HEK293T (cell line): ENCODE data around the gene CFAP52.

Experiments used
- ARNT ChIP-seq: fragments of 450-650 bp; IDR thresholded peaks from 2 replicates; pipeline ENCODE4 v1.6.1; 2017; ENCODE audit warnings: mild to moderate bottlenecking
- BHLHE40 ChIP-seq: fragments of 450-650 bp; IDR thresholded peaks from 2 replicates; pipeline ENCODE4 v1.6.1; 2016; ENCODE audit warnings: mild to moderate bottlenecking, moderate library complexity, borderline replicate concordance
- ELF4 ChIP-seq: fragments of 450-650 bp; IDR thresholded peaks from 2 replicates; pipeline ENCODE4 v1.6.1; 2017; ENCODE audit warnings: antibody characterized with exemption
- FOXA1 ChIP-seq: fragments of 450-650 bp; IDR thresholded peaks from 2 replicates; pipeline ENCODE4 v1.6.1; 2016; ENCODE audit warnings: mild to moderate bottlenecking
- HDGF ChIP-seq: fragments of 450-650 bp; IDR thresholded peaks from 2 replicates; pipeline ENCODE4 v1.6.1; 2017; ENCODE audit warnings: antibody characterized with exemption, borderline replicate concordance
- NFRKB ChIP-seq: fragments of 450-650 bp; IDR thresholded peaks from 2 replicates; pipeline ENCODE4 v1.6.1; 2016; ENCODE audit warnings: mild to moderate bottlenecking, moderate library complexity
- SUZ12 ChIP-seq: fragments of 450-650 bp; IDR thresholded peaks from 2 replicates; pipeline ENCODE4 v1.6.1; 2016; ENCODE audit warnings: mild to moderate bottlenecking
- TARDBP ChIP-seq: fragments of 450-650 bp; IDR thresholded peaks from 2 replicates; pipeline ENCODE4 v1.6.1; 2016
- ZNF384 ChIP-seq: fragments of 450-650 bp; IDR thresholded peaks from 2 replicates; pipeline ENCODE4 v1.6.1; 2016

DNA sequence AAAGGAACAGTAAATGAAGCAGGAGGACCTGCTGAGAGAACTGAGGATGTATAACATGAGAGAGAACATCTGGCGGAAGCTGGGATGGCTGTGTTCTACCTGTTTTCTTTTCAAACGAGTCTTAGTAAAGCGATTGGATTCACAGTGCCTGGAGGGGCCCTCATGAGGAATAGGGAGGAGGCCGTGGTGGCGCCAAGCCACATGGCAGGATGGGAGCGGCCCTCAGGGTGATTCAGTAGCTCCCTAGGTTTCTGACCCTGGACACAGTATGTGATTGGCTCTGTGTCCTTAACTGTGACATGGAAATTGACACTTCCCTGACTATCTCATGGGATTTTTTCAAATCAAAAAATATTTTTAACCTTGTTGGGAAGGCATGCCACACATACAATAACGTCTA lies 101.0 kb downstream of the CFAP52 start:
- TF ChIP-seq TARDBP (no peak), ZNF384 (no peak), SUZ12 (no peak), NFRKB (no peak), ELF4 (no peak), BHLHE40 (no peak), FOXA1 (no peak), ARNT (no peak), HDGF (no peak)
